ENCODE data around the gene HK1. TPM values are rescaled to one million over a fixed set of nuclear protein-coding genes. Genes with fewer than 3 reads are reported as not detected.

Gene HK1
- total and polyA plus RNA-seq, 11 donors: 83.0 to 310 (median 227) TPM

DNA sequence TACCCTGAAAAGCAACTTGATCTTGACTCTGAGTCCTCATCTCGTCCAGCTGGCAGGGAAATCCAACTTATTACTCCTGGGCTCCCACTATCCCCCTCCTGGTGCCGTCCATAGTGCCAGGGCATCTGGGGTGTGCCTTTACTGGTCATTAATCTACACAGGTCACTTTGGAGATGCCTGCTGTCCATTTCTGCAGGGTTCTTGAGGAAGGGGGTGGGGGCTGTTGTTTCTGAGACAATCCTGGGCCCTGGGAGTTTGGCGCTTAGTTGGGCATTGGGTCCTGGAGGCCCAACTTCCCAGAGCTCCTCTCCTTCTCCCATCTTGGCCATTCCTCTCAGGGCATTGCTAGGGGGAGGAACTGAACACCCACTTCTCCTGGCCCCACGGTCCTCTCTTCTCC is 144.4 kb downstream of the HK1 start:
- Histone ChIP-seq H3K9me3 (no peaks in the 10 kb centered on the region), H3K4me3 (no peak overlapping the region), H3K4me1 (peaks cover 0 to 19% (median 0%) of the 10 kb centered on the region in 12 donors), H3K36me3 (no peaks in the 10 kb centered on the region), H3K27ac (peak overlapping the region in 2 of 12 donors; percentile 67 to 93), H3K27me3 (no peaks in the 10 kb centered on the region)
- DNase-seq: peak in 1 of 5 donors; percentile 9
- 89 to 94% (median 93%) methylated on average over 4 of the region's 4 CpGs for WGBS, 4 donors
- no peak for TF ChIP-seq POLR2A (IDR thresholded peaks at IDR 0.05)
- TF ChIP-seq, protein P1, sequence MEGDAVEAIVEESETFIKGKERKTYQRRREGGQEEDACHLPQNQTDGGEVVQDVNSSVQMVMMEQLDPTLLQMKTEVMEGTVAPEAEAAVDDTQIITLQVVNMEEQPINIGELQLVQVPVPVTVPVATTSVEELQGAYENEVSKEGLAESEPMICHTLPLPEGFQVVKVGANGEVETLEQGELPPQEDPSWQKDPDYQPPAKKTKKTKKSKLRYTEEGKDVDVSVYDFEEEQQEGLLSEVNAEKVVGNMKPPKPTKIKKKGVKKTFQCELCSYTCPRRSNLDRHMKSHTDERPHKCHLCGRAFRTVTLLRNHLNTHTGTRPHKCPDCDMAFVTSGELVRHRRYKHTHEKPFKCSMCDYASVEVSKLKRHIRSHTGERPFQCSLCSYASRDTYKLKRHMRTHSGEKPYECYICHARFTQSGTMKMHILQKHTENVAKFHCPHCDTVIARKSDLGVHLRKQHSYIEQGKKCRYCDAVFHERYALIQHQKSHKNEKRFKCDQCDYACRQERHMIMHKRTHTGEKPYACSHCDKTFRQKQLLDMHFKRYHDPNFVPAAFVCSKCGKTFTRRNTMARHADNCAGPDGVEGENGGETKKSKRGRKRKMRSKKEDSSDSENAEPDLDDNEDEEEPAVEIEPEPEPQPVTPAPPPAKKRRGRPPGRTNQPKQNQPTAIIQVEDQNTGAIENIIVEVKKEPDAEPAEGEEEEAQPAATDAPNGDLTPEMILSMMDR (IDR thresholded peaks at IDR 0.05): no peak
- intact Hi-C loops (cut with DNase I): loop anchor here in 4 of 10 donors (5.0 to 10.0 kb wide), 2 partner anchors 212 to 220 kb away; partner anchors contain the start of gene FAM241B (in 3 of the 4)
- no peak for ATAC-seq

DNA sequence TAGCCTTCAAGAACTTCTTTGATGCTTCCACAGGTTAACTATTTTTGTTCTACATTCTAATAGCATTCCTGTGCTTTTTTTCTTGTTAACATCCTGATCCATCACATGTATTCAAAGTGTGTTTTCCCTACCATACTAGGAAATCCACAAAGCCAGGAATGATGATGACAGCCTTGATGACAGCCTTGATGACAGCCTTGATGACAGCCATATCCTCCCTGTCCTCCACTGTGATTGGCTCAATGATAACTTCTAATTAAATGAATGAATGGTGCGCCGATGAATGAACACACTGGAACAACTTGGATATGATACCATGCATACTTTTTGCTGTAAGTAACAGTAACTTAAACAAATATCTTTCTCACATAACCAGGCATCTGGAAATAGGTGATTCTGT is 146.7 kb downstream of the HK1 start:
- Histone ChIP-seq H3K9me3 (no peaks in the 10 kb centered on the region), H3K27ac (peak overlapping the region in 1 of 12 donors; percentile 74), H3K27me3 (no peaks in the 10 kb centered on the region), H3K36me3 (no peaks in the 10 kb centered on the region), H3K4me1 (peaks cover 0 to 19% (median 0%) of the 10 kb centered on the region in 12 donors), H3K4me3 (no peak overlapping the region)
- ATAC-seq: no peak
- 91 to 94% (median 92%) methylated on average over 2 of the region's 2 CpGs for WGBS, 4 donors
- DNase-seq: no peak
- TF ChIP-seq POLR2A (IDR thresholded peaks at IDR 0.05): no peak
- TF ChIP-seq, protein P1 (IDR thresholded peaks at IDR 0.05): no peak
- intact Hi-C loops (cut with DNase I): loop anchor here in 8 of 10 donors (5.0 to 10.0 kb wide), 4 partner anchors 82 to 217 kb away; partner anchors contain the start of gene FAM241B (in 3 of the 8)

DNA sequence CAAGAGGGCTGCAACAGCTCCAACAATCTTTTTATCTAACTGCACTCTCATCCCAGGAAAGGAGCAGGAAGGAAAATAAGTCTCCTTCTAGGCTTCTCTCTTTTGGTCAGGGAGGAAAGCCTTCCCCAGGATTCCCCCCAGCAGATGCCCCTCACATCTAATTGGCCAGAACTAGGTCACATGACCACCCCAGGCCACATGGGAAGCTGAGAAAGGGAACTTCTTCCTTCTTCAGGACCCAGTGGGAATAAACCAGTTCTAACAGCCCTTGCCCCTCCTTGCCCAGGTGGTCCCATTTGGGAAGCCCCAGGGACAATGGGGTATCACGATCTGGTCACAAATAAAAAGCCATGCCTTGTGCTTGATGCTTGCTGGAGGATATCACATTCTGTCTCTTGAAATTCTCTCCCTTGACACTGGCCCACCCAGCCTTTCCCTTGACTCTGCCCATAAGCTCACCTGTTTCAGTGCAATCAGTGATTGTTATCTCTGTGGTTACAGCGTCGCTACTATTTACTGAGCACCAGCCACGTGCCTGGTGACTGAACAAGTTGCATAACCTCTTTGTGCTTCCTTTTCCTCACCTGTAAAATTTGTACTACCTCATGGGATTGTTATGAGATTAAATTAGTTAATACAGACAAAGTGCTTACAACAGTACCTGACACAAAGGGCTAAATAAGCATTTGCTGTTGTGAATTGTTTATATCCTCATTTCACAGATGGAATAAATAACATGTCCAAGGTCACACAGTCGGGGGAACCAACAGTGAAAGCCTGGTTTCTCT is 147.4 kb downstream of the HK1 start:
- Histone ChIP-seq H3K9me3 (no peaks in the 10 kb centered on the region), H3K4me1 (peaks cover 0 to 19% (median 0%) of the 10 kb centered on the region in 12 donors), H3K36me3 (no peaks in the 10 kb centered on the region), H3K27me3 (no peaks in the 10 kb centered on the region), H3K4me3 (no peak overlapping the region), H3K27ac (peak overlapping the region in 1 of 12 donors; percentile 74)
- TF ChIP-seq, protein P1 (IDR thresholded peaks at IDR 0.05): no peak
- no peak for TF ChIP-seq POLR2A (IDR thresholded peaks at IDR 0.05)
- no peak for ATAC-seq
- WGBS, 4 donors: 69 to 86% (median 77%) methylated on average over 5 of the region's 5 CpGs
- intact Hi-C loops (cut with DNase I): loop anchor here in 8 of 10 donors (2.0 to 10.0 kb wide), 5 partner anchors 81 to 217 kb away; partner anchors contain the start of gene FAM241B (in 3 of the 8)
- no peak for DNase-seq

DNA sequence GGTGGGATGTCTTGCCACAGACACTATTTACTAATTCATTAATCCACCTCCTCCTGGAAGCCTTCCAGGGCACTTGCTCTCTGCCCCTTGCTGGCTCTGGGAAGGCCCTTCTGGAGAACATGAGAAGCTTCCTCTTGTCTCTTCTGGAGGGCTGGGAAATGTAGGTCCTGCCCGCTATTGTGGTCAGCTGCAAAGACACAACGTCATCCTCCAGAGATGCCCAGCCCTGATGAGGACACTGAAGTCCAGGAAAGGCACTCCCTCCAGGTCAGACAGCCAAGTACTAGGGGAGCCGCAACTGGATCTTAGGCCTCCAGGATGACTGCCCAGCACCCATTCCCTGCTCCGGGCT is 148.1 kb downstream of the HK1 start:
- Histone ChIP-seq H3K27me3 (no peaks in the 10 kb centered on the region), H3K36me3 (no peaks in the 10 kb centered on the region), H3K27ac (peak overlapping the region in 1 of 12 donors; percentile 74), H3K9me3 (no peaks in the 10 kb centered on the region), H3K4me3 (no peak overlapping the region), H3K4me1 (peaks cover 0 to 19% (median 0%) of the 10 kb centered on the region in 12 donors)
- ATAC-seq: peak in 1 of 4 donors; percentile 8
- WGBS, 4 donors: 69 to 81% (median 79%) methylated on average over 4 of the region's 4 CpGs
- intact Hi-C loops (cut with DNase I): loop anchor here in 8 of 10 donors (2.0 to 10.0 kb wide), 5 partner anchors 80 to 216 kb away; partner anchors contain the start of gene FAM241B (in 3 of the 8)
- DNase-seq: no peak
- no peak for TF ChIP-seq POLR2A (IDR thresholded peaks at IDR 0.05)
- TF ChIP-seq, protein P1 (IDR thresholded peaks at IDR 0.05): no peak
